Fibroblast of the aortic adventitia (primary cell): ENCODE data around the gene HOXA5. TPM values are rescaled to one million over a fixed set of nuclear protein-coding genes. Genes with fewer than 3 reads are reported as not detected.
A peak's percentile ranks its signal among the peaks of the same experiment; 100 is the strongest.

Source experiments
- DNase-seq: peaks from one replicate; pipeline ENCODE4 v3.0.0-alpha.2; 2010; ENCODE audit warnings: low read depth
- H3K4me3 ChIP-seq: 2 replicates; pipeline ENCODE4 v1.5.1; 2011; ENCODE audit warnings: low read depth, mild to moderate bottlenecking, control low read depth, low read length, moderate library complexity
- CTCF ChIP-seq: IDR thresholded peaks from 2 replicates; pipeline ENCODE4 v1.5.1; 2011; ENCODE audit warnings: mild to moderate bottlenecking, low read length, control low read depth, inconsistent platforms; ENCODE audit not compliant: insufficient read depth
- total RNA-seq: library from RNA; depleted of rRNA; stranded (reverse); fragments of >200 nt; gene quantifications from 2 replicates; pipeline ENCODE4 v1.2.3, GENCODE V29; 2012; ENCODE audit warnings: low replicate concordance

The HOXA5 gene
- total RNA-seq, 1 donor = 0.72 TPM

DNA sequence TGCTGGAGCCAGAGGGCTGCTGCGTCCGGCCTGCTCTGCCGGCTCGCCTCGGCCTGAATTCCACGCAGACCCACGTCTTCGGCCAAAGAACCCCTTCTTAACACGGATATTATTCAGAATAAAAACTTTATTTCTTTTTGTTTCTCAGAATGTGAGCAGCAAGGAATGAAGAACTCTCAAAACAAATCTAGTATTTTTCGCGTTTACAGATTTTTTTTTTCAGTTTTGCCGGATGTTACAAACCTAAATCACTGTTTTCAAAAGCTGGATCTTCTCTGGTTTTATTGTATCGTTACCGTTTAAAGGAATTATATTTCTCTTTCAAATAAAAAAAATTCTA lies 36.6 kb downstream of the HOXA5 start:
- no peak for TF ChIP-seq CTCF
- H3K4me3 ChIP-seq = peak overlapping the region; percentile 58
- DNase-seq = peak; percentile 45

GRCh38 chr7:27106181-27106900 lies 37.1 kb downstream of the HOXA5 start:
- DNase-seq = peak; percentile 62
- peak overlapping the region; percentile 58 for H3K4me3 ChIP-seq
- no peak for TF ChIP-seq CTCF

- peak overlapping the region; percentile 31 for H3K4me3 ChIP-seq
- DNase-seq = peak; percentile 44
- TF ChIP-seq CTCF = no peak
Measured at GRCh38 chr7:27105301-27106031, 38.0 kb downstream of the HOXA5 start.

- H3K4me3 ChIP-seq = peak overlapping the region; percentile 69
- TF ChIP-seq CTCF = no peak
- peak; percentile 88 for DNase-seq
Measured at GRCh38 chr7:27104341-27105058, 39.0 kb downstream of the HOXA5 start.

- DNase-seq = peak; percentile 53
- TF ChIP-seq CTCF = no peak
- H3K4me3 ChIP-seq = peak overlapping the region; percentile 69
Measured at GRCh38 chr7:27103489-27104226, 39.8 kb downstream of the HOXA5 start.
